Heart left ventricle (tissue), 16 donors: Measurements from ENCODE around the gene CX3CL1. TPM values are rescaled to one million over a fixed set of nuclear protein-coding genes. Genes with fewer than 3 reads are reported as not detected.
A peak's percentile ranks its signal among the peaks of the same experiment; 100 is the strongest.

ENCODE experiments used
- ATAC-seq, 4 donors: fragments of 200-7000 bp; cut with Tn5 transposase; one replicate each; pipeline ENCODE4 v1.9.1; 2020 to 2022; ENCODE audit warnings: moderate library complexity in 4 of 4, mild to moderate bottlenecking in 3 of 4, moderate number of reproducible peaks in 1 of 4
- DNase-seq, 5 donors: peaks; one replicate each; pipeline ENCODE4 v3.0.0-alpha.2; 2020
- H3K27ac ChIP-seq, 12 donors: fragments of 200-600 bp; sonication (generic) in 4 of 12; one replicate each; pipeline versions ENCODE4 v1.5.0 to v1.8.0; 2016 to 2022; ENCODE audit warnings: mild to moderate bottlenecking in 2 of 12
- H3K27me3 ChIP-seq, 9 donors: fragments of 200-600 bp; sonication (generic) in 2 of 9; one replicate each; pipeline versions ENCODE4 v1.5.1 to v1.8.0; 2016 to 2022; ENCODE audit warnings: mild to moderate bottlenecking in 3 of 9
- H3K36me3 ChIP-seq, 9 donors: fragments of 200-600 bp; sonication (generic) in 2 of 9; one replicate each; pipeline versions ENCODE4 v1.5.0 to v1.8.0; 2018 to 2022; ENCODE audit warnings: mild to moderate bottlenecking in 2 of 9
- H3K4me1 ChIP-seq, 12 donors: fragments of 200-600 bp; sonication (generic) in 4 of 12; one replicate each; pipeline versions ENCODE4 v1.5.0 to v1.8.0; 2016 to 2022; ENCODE audit warnings: mild to moderate bottlenecking in 3 of 12
- H3K4me3 ChIP-seq, 12 donors: fragments of 200-600 bp; sonication (generic) in 4 of 12; one replicate each; pipeline versions ENCODE4 v1.5.0 to v1.8.0; 2017 to 2022; ENCODE audit warnings: mild to moderate bottlenecking in 9 of 12, moderate library complexity in 4 of 12
- H3K9me3 ChIP-seq, 12 donors: fragments of 200-600 bp; sonication (generic) in 4 of 12; one replicate each; pipeline versions ENCODE4 v1.5.0 to v1.8.0; 2016 to 2022; ENCODE audit warnings: mild to moderate bottlenecking in 1 of 12
- CTCF ChIP-seq, 12 donors: fragments of 200-600 bp; sonication (generic) in 4 of 12; IDR thresholded peaks; one replicate each; pipeline versions ENCODE4 v1.5.0 to v1.8.0; 2018 to 2022; ENCODE audit warnings: antibody characterized with exemption in 12 of 12, mild to moderate bottlenecking in 5 of 12
- POLR2A ChIP-seq, 2 donors: fragments of 450-650 bp; IDR thresholded peaks; one replicate each; pipeline ENCODE4 v1.6.1; 2017; ENCODE audit warnings: antibody characterized with exemption in 2 of 2, mild to moderate bottlenecking in 2 of 2, moderate library complexity in 2 of 2
- WGBS, 4 donors: extraction: QIAGEN DNeasy Blood & Tissue Kit in 2 of 4; methylation state at CpG; one replicate each; pipeline versions ENCODE4 v1.1.5 to v1.1.7; 2013 to 2018; 5-methylcytosine and 5-hydroxymethylcytosine counted together
- intact Hi-C, 10 donors: fragments of 100-400 bp; cut with DNase I; formaldehyde crosslinking; loops; one replicate each; pipeline versions ENCODE4 v1.11.1 to v1.14.2; 2022
- polyA plus RNA-seq, 2 donors: library from polyadenylated mRNA; stranded (reverse); fragments of 200-250 nt; gene quantifications; one replicate each; pipeline ENCODE4 v1.2.3, GENCODE V29; 2013
- total RNA-seq, 9 donors: library from RNA; depleted of rRNA in 2 of 9; stranded (reverse); fragments of >200 nt in 2 of 9; fragmentation: NEBNext Ultra II Directional in 3 of 9; extraction: Animal tissue kit (Norgen Biotek cat#: 25700) in 3 of 9; gene quantifications; one replicate each; pipeline versions ENCODE4 v1.1.0 to v1.2.4, GENCODE V29; 2016 to 2023
- donor health status: ischemic (EF 13 %, LVEDD 7.1; RV severe dilation, severe dysfunction).
- donor health status: healthy with polysubstance abuse.
- donor health status: DM: no; HTN: yes; CAD: no.
- donor health status: DM: no; HTN: no; CAD: no.
- donor health status: ischemic (EF 25% LVEDD 6.9; RV normal size, moderate dysfunction).
- donor health status: ischemic (EF 25% LVEDD 5.7; RV mildly dilated, moderate dysfunction).
- donor health status: healthy.
- donor health status: DM: yes; HTN: yes; CAD: no.
- donor health status: ischemic (EF 35%, LVEDD 5.7; RV mildly dilated, moderate dysfunction).
- donor health status: nonischemic (EF 11% LVEDD 7.7; RV severe dilation, severe dysfunction).
- donor health status: DM: yes; HTN: yes; CAD: no.
- donor health status: PGD.
- donor health status: ischemic (EF 29% LVEDD 5.4; RV normal size, mild dysfunction).
- donor health status: nonischemic (EF 23%, LVEDD 6.1; RV moderate dilation, normal function).

The CX3CL1 gene
- total and polyA plus RNA-seq, 11 donors, result 8.3 to 59.5 (median 15.4) TPM

DNA sequence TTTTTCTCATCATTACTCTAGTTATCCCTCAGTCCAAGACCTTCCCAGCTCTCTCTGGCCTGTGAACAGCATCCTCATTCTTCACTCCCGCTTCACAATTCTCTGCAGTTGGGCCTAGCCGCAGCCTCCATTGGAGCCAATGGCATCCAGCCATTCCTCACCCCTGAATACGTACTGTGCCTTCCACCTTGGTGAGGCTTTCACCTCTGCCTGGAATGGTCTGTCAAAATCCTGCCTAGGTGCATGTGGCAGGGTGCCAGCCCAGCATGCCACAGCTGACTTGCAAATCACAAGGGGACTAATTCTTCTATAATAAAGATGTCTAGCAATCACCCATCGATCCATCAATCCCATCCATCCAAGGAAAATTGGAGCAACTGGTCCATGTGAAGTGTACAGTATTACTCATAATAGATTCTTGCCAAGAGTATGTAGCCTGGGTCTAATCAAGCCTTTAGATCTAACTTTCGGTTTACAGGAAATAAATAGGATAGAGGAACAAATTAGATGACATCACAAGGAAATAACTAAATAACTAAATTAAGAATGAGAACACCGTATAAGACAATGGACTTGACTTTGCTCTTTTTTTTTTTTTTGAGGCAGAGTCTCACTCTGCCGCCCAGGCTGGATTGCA lies 5.1 kb upstream of the CX3CL1 start:
- peak overlapping the region in 10 of 12 donors; percentile 23 to 74 (median 57) for H3K27ac ChIP-seq
- intact Hi-C loops, result loop anchor here in 2 of 10 donors (5.0 kb wide), 1 partner anchor 50 kb away; no protein-coding TSS in a partner anchor
- peaks cover 0 to 31% (median 18%) of the 10 kb centered on the region in 12 donors for H3K4me1 ChIP-seq
- 63 to 73% (median 69%) methylated on average over 7 of the region's 7 CpGs for WGBS, 4 donors
- H3K9me3 ChIP-seq, result no peaks in the 10 kb centered on the region
- DNase-seq (no peak), ATAC-seq (peak in 2 of 4 donors; percentile 28 to 74)
- no peak overlapping the region for H3K4me3 ChIP-seq
- H3K36me3 ChIP-seq, result no peaks in the 10 kb centered on the region
- TF ChIP-seq POLR2A (IDR thresholded peaks at IDR 0.05) (no peak), CTCF (IDR thresholded peaks at IDR 0.05) (no peak)
- no peaks in the 10 kb centered on the region for H3K27me3 ChIP-seq

- peak overlapping the region in 10 of 12 donors; percentile 61 to 88 (median 71) for H3K4me3 ChIP-seq
- no peaks in the 10 kb centered on the region for H3K27me3 ChIP-seq
- peaks cover 0 to 3% (median 0%) of the 10 kb centered on the region in 9 donors for H3K36me3 ChIP-seq
- 73 to 85% (median 75%) methylated on average over 12 to 15 of the region's 15 CpGs for WGBS, 4 donors
- H3K27ac ChIP-seq, result peak overlapping the region; percentile 73 to 97 (median 88)
- peak in 1 of 5 donors; percentile 77 for DNase-seq
- TF ChIP-seq CTCF (IDR thresholded peaks at IDR 0.05) (no peak), POLR2A (IDR thresholded peaks at IDR 0.05) (no peak)
- peaks cover 0 to 49% (median 15%) of the 10 kb centered on the region in 12 donors for H3K4me1 ChIP-seq
- no peak for ATAC-seq
- intact Hi-C loops, result loop anchor here (2.0 to 10.0 kb wide), 8 partner anchors 34 to 71 kb away; no protein-coding TSS in a partner anchor
- no peaks in the 10 kb centered on the region for H3K9me3 ChIP-seq
Observed at GRCh38 chr16:57371494-57372371, 557 bp upstream of the CX3CL1 start.

GRCh38 chr16:57373117-57373947 lies 1.0 kb downstream of the CX3CL1 start:
- Histone ChIP-seq H3K4me3 (peak overlapping the region; percentile 30 to 88 (median 68)), H3K27ac (peak overlapping the region; percentile 84 to 97 (median 90)), H3K4me1 (peaks cover 0 to 52% (median 12%) of the 10 kb centered on the region in 12 donors), H3K27me3 (no peaks in the 10 kb centered on the region), H3K36me3 (peaks cover 0 to 3% (median 0%) of the 10 kb centered on the region in 9 donors), H3K9me3 (no peaks in the 10 kb centered on the region)
- WGBS, 4 donors, result 49 to 70% (median 57%) methylated on average over 6 to 9 of the region's 9 CpGs
- intact Hi-C loops, result loop anchor here (2.0 to 10.0 kb wide), 8 partner anchors 36 to 73 kb away; no protein-coding TSS in a partner anchor
- DNase-seq, result no peak
- TF ChIP-seq CTCF (IDR thresholded peaks at IDR 0.05), result no peak
- TF ChIP-seq POLR2A (IDR thresholded peaks at IDR 0.05), result no peak
- ATAC-seq, result peak in 2 of 4 donors; percentile 9 to 12
